ENCODE data around the gene RASGEF1C. TPM values are rescaled to one million over a fixed set of nuclear protein-coding genes. Genes with fewer than 3 reads are reported as not detected.

Gene RASGEF1C
- total RNA-seq, 1 donor from 2014 or later = not detected

DNA sequence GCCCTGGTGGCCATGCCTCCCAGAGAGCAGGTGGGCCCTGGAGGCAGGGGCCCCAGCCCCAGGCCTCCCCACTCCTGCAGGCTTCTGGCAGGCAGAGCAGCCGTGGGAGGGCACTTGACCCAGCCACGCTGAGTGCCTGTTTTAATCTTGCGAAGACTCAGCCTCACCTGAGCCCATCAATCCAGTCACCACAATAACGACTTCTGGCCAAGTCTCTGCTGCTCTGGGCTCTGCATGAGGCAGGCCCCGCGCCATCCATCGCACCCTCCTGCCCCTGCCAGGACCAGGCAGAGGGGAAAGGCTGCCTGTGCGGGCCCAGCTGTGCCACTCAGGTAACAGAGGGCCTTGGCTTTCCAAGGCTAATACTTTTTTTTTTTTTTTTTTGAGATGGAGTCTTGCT lies 32.8 kb downstream of the RASGEF1C start:
- TF ChIP-seq, protein P1, sequence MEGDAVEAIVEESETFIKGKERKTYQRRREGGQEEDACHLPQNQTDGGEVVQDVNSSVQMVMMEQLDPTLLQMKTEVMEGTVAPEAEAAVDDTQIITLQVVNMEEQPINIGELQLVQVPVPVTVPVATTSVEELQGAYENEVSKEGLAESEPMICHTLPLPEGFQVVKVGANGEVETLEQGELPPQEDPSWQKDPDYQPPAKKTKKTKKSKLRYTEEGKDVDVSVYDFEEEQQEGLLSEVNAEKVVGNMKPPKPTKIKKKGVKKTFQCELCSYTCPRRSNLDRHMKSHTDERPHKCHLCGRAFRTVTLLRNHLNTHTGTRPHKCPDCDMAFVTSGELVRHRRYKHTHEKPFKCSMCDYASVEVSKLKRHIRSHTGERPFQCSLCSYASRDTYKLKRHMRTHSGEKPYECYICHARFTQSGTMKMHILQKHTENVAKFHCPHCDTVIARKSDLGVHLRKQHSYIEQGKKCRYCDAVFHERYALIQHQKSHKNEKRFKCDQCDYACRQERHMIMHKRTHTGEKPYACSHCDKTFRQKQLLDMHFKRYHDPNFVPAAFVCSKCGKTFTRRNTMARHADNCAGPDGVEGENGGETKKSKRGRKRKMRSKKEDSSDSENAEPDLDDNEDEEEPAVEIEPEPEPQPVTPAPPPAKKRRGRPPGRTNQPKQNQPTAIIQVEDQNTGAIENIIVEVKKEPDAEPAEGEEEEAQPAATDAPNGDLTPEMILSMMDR (IDR thresholded peaks at IDR 0.05; ENCODE audit: insufficient read depth, low read length, severe bottlenecking) = no peak
- DNase-seq (ENCODE audit: low read depth) = no peak
- H3K27me3 ChIP-seq (ENCODE audit: control insufficient read depth, insufficient read depth, low read length) = no peaks in the 10 kb centered on the region
- FAIRE-seq = no peak
- H3K36me3 ChIP-seq (ENCODE audit: control insufficient read depth, insufficient read depth, low read length) = no peaks in the 10 kb centered on the region
- H3K4me3 ChIP-seq (ENCODE audit: low read depth, low read length) = no peak overlapping the region

DNA sequence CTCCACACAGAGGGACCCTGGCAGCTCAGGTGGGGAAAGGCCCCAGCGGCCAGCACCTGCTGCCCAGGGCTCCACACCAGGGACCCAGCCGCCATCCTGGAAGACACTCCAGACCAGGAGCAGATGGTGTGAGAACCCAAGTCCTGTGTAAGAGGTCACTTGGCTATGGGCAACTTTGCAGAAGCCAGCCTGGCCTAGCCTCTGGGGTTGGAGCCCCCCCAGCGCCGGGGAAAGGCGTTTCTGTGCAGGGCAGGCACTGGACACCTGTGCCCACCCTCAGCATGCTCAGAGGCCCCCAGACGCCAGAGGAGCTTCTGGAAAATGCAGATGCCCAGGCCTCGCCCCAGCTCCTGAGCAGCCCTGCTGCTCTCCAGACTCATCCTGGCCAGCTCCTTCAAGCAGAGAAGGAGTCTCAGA lies 34.0 kb downstream of the RASGEF1C start:
- DNase-seq (ENCODE audit: low read depth) (no peak), FAIRE-seq (no peak)
- Histone ChIP-seq H3K36me3 (ENCODE audit: control insufficient read depth, insufficient read depth, low read length) (no peaks in the 10 kb centered on the region), H3K4me3 (ENCODE audit: low read depth, low read length) (no peak overlapping the region), H3K27me3 (ENCODE audit: control insufficient read depth, insufficient read depth, low read length) (no peaks in the 10 kb centered on the region)
- TF ChIP-seq, protein P1 (IDR thresholded peaks at IDR 0.05; ENCODE audit: insufficient read depth, low read length, severe bottlenecking) = no peak

DNA sequence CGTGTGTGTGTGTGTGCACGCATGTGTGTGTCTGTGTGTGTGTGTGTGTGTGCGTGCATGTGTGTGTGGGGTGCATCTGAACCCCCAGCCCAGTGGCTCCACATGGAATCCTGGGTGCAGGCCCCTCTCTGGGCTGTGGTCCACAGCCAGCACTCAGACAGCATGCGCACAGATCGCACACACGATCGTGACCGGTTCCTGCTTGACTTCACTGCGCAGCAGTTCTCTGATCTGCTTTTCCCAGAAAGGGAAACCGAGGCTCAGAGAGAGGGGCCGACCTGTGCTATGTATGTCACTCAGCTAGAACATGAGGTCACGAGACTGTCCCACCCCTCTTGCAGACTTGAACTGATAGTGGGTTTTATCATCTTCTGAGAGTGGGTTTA lies 34.4 kb downstream of the RASGEF1C start:
- H3K36me3 ChIP-seq (ENCODE audit: control insufficient read depth, insufficient read depth, low read length) = no peaks in the 10 kb centered on the region
- no peaks in the 10 kb centered on the region for H3K27me3 ChIP-seq (ENCODE audit: control insufficient read depth, insufficient read depth, low read length)
- H3K4me3 ChIP-seq (ENCODE audit: low read depth, low read length) = no peak overlapping the region
- FAIRE-seq (no peak), DNase-seq (ENCODE audit: low read depth) (no peak)
- TF ChIP-seq, protein P1 (IDR thresholded peaks at IDR 0.05; ENCODE audit: insufficient read depth, low read length, severe bottlenecking) = no peak

DNA sequence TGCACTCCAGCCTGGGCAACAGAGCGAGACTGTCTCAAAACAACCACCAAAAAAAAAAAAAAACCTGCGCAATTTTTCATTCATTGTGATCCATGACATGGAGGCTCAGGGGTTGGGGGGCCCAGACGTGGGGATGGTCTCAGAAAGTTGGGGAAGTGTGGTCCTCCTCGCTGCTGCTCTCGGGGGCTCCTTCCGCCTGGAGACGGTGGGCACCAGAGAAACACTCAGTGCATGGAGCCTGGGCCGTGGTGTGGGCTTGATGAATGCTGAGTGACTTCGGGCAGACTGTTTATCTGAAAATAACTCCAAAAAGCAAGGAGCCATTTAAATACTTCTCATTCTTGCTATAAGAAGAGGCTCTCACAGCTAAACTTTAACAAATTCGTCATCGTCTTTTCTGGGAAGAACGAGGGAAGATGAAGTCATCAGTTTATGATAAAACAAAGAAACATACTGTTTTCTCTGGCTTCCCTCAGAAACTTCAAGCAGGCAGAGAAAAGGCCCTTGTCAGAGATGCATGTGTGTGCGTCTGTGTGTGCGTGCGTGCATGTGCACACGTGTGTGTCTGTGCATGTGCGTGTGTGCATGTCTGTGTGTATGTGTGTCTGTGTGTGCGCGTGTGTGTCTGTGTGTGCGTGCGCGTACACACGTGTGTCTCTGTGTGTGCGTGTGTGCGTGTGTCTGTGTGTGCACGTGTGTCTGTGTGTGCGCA lies 35.0 kb downstream of the RASGEF1C start:
- Histone ChIP-seq H3K4me3 (ENCODE audit: low read depth, low read length) (no peak overlapping the region), H3K36me3 (ENCODE audit: control insufficient read depth, insufficient read depth, low read length) (no peaks in the 10 kb centered on the region), H3K27me3 (ENCODE audit: control insufficient read depth, insufficient read depth, low read length) (no peaks in the 10 kb centered on the region)
- TF ChIP-seq, protein P1 (IDR thresholded peaks at IDR 0.05; ENCODE audit: insufficient read depth, low read length, severe bottlenecking) = no peak
- no peak for DNase-seq (ENCODE audit: low read depth)
- FAIRE-seq = no peak

DNA sequence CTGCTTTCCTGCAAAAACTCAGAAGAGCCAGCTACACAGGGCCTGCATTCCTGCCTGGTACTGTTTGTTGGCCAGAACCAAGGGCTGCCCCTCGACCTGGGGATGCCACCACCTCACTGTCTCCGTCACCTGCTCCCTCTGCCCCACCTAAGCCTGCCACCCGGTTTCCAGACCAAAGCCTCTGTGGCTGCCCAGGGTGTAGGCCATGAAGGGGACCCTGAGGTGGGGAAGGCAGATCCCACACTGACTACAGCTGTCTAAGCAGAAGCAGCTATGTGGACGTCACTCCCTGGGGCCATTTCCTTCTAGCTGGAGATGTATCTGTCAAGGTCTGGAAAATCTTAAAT lies 35.8 kb downstream of the RASGEF1C start:
- TF ChIP-seq, protein P1 (IDR thresholded peaks at IDR 0.05; ENCODE audit: insufficient read depth, low read length, severe bottlenecking) = no peak
- FAIRE-seq = no peak

More for the DNA sequence above, 35.8 kb downstream of the RASGEF1C start:
- H3K4me3 ChIP-seq (ENCODE audit: low read depth, low read length) = no peak overlapping the region
- no peaks in the 10 kb centered on the region for H3K36me3 ChIP-seq (ENCODE audit: control insufficient read depth, insufficient read depth, low read length)
- no peaks in the 10 kb centered on the region for H3K27me3 ChIP-seq (ENCODE audit: control insufficient read depth, insufficient read depth, low read length)
- no peak for DNase-seq (ENCODE audit: low read depth)

Measured in bronchial epithelial cell (primary cell).